GM06990 (cell line): ENCODE measurements around the gene SULF2.

ENCODE experiments used
- DNase-seq: peaks from one replicate; pipeline ENCODE4 v3.0.0-alpha.2; 2011; ENCODE audit not compliant: insufficient read length; ENCODE audit errors: extremely low read depth
- H3K27me3 ChIP-seq: replicated peaks from 2 replicates; pipeline ENCODE4 v1.6.0; 2011; ENCODE audit warnings: low read length; ENCODE audit not compliant: control insufficient read depth, insufficient read depth
- H3K36me3 ChIP-seq: 2 replicates; pipeline ENCODE4 v1.5.1; 2011; ENCODE audit warnings: low read length; ENCODE audit not compliant: control insufficient read depth, insufficient read depth
- H3K4me3 ChIP-seq: replicated peaks from 2 replicates; pipeline ENCODE4 v1.5.1; 2011; ENCODE audit warnings: low read depth, mild to moderate bottlenecking, control low read depth, low read length
- CTCF ChIP-seq: IDR thresholded peaks from 2 replicates; pipeline ENCODE4 v1.5.1; 2011; ENCODE audit warnings: low read length, control low read depth, mild to moderate bottlenecking, inconsistent platforms; ENCODE audit not compliant: insufficient read depth, poor library complexity, severe bottlenecking

The SULF2 gene

GRCh38 chr20:47675190-47676142, 109.8 kb downstream of the SULF2 start:
- DNase-seq: no peak
- no peak overlapping the region for H3K4me3 ChIP-seq
- H3K36me3 ChIP-seq: no peaks in the 10 kb centered on the region
- no peaks in the 10 kb centered on the region for H3K27me3 ChIP-seq
- no peak for TF ChIP-seq CTCF

- Histone ChIP-seq H3K27me3 (no peaks in the 10 kb centered on the region), H3K4me3 (no peak overlapping the region), H3K36me3 (no peaks in the 10 kb centered on the region)
- no peak for TF ChIP-seq CTCF
- no peak for DNase-seq
Measured at GRCh38 chr20:47674686-47675085, 110.6 kb downstream of the SULF2 start.

GRCh38 chr20:47674145-47674544, 111.1 kb downstream of the SULF2 start:
- DNase-seq: no peak
- Histone ChIP-seq H3K4me3 (no peak overlapping the region), H3K27me3 (no peaks in the 10 kb centered on the region), H3K36me3 (no peaks in the 10 kb centered on the region)
- no peak for TF ChIP-seq CTCF

GRCh38 chr20:47673671-47673955, 111.7 kb downstream of the SULF2 start:
- no peak overlapping the region for H3K4me3 ChIP-seq
- TF ChIP-seq CTCF: no peak
- DNase-seq: no peak
- no peaks in the 10 kb centered on the region for H3K27me3 ChIP-seq
- H3K36me3 ChIP-seq: no peaks in the 10 kb centered on the region

GRCh38 chr20:47672886-47673670, 112.2 kb downstream of the SULF2 start:
- no peaks in the 10 kb centered on the region for H3K36me3 ChIP-seq
- no peaks in the 10 kb centered on the region for H3K27me3 ChIP-seq
- no peak overlapping the region for H3K4me3 ChIP-seq
- DNase-seq: no peak
- TF ChIP-seq CTCF: no peak
